B cell (primary cell): ENCODE data around the gene EXD3. TPM values are rescaled to one million over a fixed set of nuclear protein-coding genes. Genes with fewer than 3 reads are reported as not detected.

ENCODE experiments used
- ATAC-seq: fragments of 200-7000 bp; cut with Tn5 transposase; one replicate; pipeline ENCODE4 v1.10.0; 2021; ENCODE audit warnings: low read depth, mild to moderate bottlenecking, moderate number of reproducible peaks, moderate library complexity
- CTCF ChIA-PET: fragments of 350-600 bp; sonication (Branson Sonifier 250); formaldehyde crosslinking; loops from one replicate; lab custom pipeline; 2021; ENCODE audit warnings: antibody characterized with exemption, inconsistent platforms; lab: Charles Lee
- POLR2A ChIA-PET: fragments of 350-600 bp; sonication (Branson Sonifier 250); formaldehyde crosslinking; loops from one replicate; lab custom pipeline; 2021; ENCODE audit warnings: antibody characterized with exemption; lab: Charles Lee
- DNase-seq: peaks from one replicate; pipeline ENCODE4 v3.0.0; 2013
- H2AFZ ChIP-seq: 2 replicates; pipeline ENCODE4 v1.6.1; 2012; ENCODE audit warnings: mild to moderate bottlenecking, low read depth, low read length; ENCODE audit not compliant: insufficient read depth, poor library complexity, severe bottlenecking
- H3K27ac ChIP-seq, 2 donors: 1 replicate in 1 of 2; 2 replicates in 1 of 2; pipeline ENCODE4 v1.5.1; 2012 to 2013; ENCODE audit warnings: low read length in 2 of 2, mild to moderate bottlenecking in 2 of 2, moderate library complexity in 1 of 2
- H3K27me3 ChIP-seq, 4 experiments: fragments of 200-600 bp in 1 of 4; sonication (generic) in 1 of 4; replicated peaks in 1 of 4; 1 replicate in 2 of 4; 2 replicates in 2 of 4; pipeline versions ENCODE4 v1.6.1 to v1.7.0; 2013 to 2016; ENCODE audit warnings: low read length in 3 of 4, mild to moderate bottlenecking in 2 of 4, mixed read lengths in 1 of 4, moderate library complexity in 1 of 4; ENCODE audit not compliant: insufficient read depth in 4 of 4, control insufficient read depth in 3 of 4; ENCODE audit errors: control extremely low read depth in 1 of 4
- H3K36me3 ChIP-seq, 2 experiments: replicated peaks in 1 of 2; 1 replicate in 1 of 2; 2 replicates in 1 of 2; pipeline versions ENCODE4 v1.6.1 to v1.7.1; 2013; ENCODE audit warnings: low read length in 1 of 2; ENCODE audit not compliant: insufficient read depth in 2 of 2, control insufficient read depth in 1 of 2; ENCODE audit errors: control extremely low read depth in 1 of 2, extremely low read depth in 1 of 2
- H3K4me1 ChIP-seq, 2 donors: fragments of 200-600 bp in 1 of 2; sonication (generic) in 1 of 2; 1 replicate in 1 of 2; 2 replicates in 1 of 2; pipeline versions ENCODE4 v1.5.1 to v1.6.1; 2013 to 2017; ENCODE audit warnings: low read length in 2 of 2; ENCODE audit not compliant: control insufficient read depth in 2 of 2, insufficient read depth in 2 of 2
- H3K4me2 ChIP-seq: replicated peaks from 2 replicates; pipeline ENCODE3; 2012; ENCODE audit warnings: mild to moderate bottlenecking, low read depth, low read length; ENCODE audit not compliant: poor library complexity, severe bottlenecking
- H3K4me3 ChIP-seq, 5 experiments: fragments of 200-600 bp in 1 of 5; sonication (generic) in 1 of 5; 1 replicate in 3 of 5; 2 replicates in 2 of 5; pipeline versions ENCODE4 v1.5.1 to v1.7.0; 2011 to 2016; ENCODE audit warnings: low read length in 4 of 5, mild to moderate bottlenecking in 4 of 5, low read depth in 2 of 5, control low read depth in 1 of 5, moderate library complexity in 1 of 5; ENCODE audit not compliant: insufficient read depth in 1 of 5; ENCODE audit errors: control extremely low read depth in 1 of 5, extremely low read depth in 1 of 5
- H3K79me2 ChIP-seq: fragments of 200-600 bp; sonication (generic); one replicate; pipeline ENCODE4 v1.6.0; 2016; ENCODE audit warnings: low read length; ENCODE audit not compliant: control insufficient read depth, insufficient read depth
- H3K9ac ChIP-seq: fragments of 200-600 bp; sonication (generic); 2 replicates; pipeline ENCODE4 v1.6.1; 2017; ENCODE audit warnings: mild to moderate bottlenecking, low read length, moderate library complexity
- H3K9me3 ChIP-seq, 3 donors: one replicate each; pipeline versions ENCODE4 v1.6.1 to v1.7.1; 2013; ENCODE audit warnings: low read length in 2 of 3; ENCODE audit not compliant: control insufficient read depth in 2 of 3, insufficient read depth in 1 of 3; ENCODE audit errors: control extremely low read depth in 1 of 3
- H4K20me1 ChIP-seq: 2 replicates; pipeline ENCODE4 v1.6.0; 2012; ENCODE audit warnings: mild to moderate bottlenecking, low read length; ENCODE audit not compliant: insufficient read depth, control insufficient read depth, poor library complexity, severe bottlenecking
- H3K27ac Mint-ChIP-seq: one replicate; pipeline ENCODE4 v1.8.0; 2021; ENCODE audit warnings: mixed read lengths
- H3K27me3 Mint-ChIP-seq: one replicate; pipeline ENCODE4 v1.8.0; 2021; ENCODE audit warnings: mixed read lengths
- H3K4me1 Mint-ChIP-seq: one replicate; pipeline ENCODE4 v1.8.0; 2021; ENCODE audit warnings: mixed read lengths
- H3K4me3 Mint-ChIP-seq: one replicate; pipeline ENCODE4 v1.8.0; 2021; ENCODE audit warnings: mixed read lengths
- H3K9me3 Mint-ChIP-seq: one replicate; pipeline ENCODE4 v1.8.0; 2022; ENCODE audit warnings: mixed read lengths; ENCODE audit not compliant: insufficient read depth
- EZH2 ChIP-seq: IDR thresholded peaks from 2 replicates; pipeline ENCODE4 v1.6.1; 2012; ENCODE audit warnings: borderline replicate concordance, low read depth, mild to moderate bottlenecking, moderate library complexity, low read length; ENCODE audit not compliant: insufficient read depth, poor library complexity, severe bottlenecking
- WGBS: methylation state at CpG from one replicate; pipeline ENCODE4 v1.1.5; 2013; ENCODE audit warnings: missing lambda C conversion rate; ENCODE audit not compliant: insufficient coverage; 5-methylcytosine and 5-hydroxymethylcytosine counted together
- intact Hi-C: fragments of 100-400 bp; cut with micrococcal nuclease; formaldehyde crosslinking; loops from one replicate; pipeline ENCODE4 v1.10.0; 2022
- polyA plus RNA-seq: library from polyadenylated mRNA; depleted of rRNA; stranded (reverse); fragments of >200 nt; gene quantifications from 2 replicates; pipeline ENCODE4 v1.2.3, GENCODE V29; 2012
- total RNA-seq, 2 donors: library from RNA; stranded (reverse); fragments of 120-200 nt in 1 of 2; gene quantifications; 1 replicate in 1 of 2; 2 replicates in 1 of 2; pipeline versions ENCODE4 v1.2.3 to v1.2.4, GENCODE V29; 2013 to 2022
- TF ChIP-seq, protein P1 (sequence below): fragments of 200-600 bp; IDR thresholded peaks from one replicate; pipeline ENCODE4 v1.8.0; 2022; ENCODE audit warnings: antibody characterized with exemption, mild to moderate bottlenecking

The EXD3 gene
- total and polyA plus RNA-seq, 2 donors (not counting 1 experiment from before 2014, with no cell fraction given): 22.5 to 23.7 TPM

DNA sequence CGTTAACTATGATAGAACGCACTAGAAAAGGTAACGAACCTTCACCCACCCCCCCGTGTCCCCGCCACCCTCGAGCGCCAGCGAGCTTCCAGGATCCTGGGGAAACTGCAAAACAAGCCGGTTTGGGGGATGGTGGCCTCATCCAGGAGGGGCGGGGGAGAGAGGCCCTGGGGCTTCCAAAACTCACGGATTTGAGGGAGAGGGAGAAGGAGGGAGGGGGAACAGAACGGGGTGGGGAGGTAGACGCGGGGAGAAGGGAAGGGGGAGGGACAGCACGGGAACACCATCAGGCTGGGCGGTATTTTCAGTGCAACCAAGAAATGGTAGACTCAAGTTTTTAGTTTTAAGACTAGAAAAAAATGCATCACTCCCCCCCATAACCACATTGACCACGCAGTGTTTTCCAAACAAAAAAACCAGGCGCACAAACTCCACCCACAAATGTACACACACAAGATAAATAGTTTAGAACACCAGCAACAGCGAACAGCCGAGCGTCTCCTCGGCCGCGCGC is 122.3 kb downstream of the EXD3 start:
- H2AFZ ChIP-seq: peak overlapping the region; percentile 64
- CTCF ChIA-PET: interaction anchor here (4.1 kb wide), 1 partner anchor 20 kb away, joined by 25 read pairs; no protein-coding TSS in a partner anchor

DNA sequence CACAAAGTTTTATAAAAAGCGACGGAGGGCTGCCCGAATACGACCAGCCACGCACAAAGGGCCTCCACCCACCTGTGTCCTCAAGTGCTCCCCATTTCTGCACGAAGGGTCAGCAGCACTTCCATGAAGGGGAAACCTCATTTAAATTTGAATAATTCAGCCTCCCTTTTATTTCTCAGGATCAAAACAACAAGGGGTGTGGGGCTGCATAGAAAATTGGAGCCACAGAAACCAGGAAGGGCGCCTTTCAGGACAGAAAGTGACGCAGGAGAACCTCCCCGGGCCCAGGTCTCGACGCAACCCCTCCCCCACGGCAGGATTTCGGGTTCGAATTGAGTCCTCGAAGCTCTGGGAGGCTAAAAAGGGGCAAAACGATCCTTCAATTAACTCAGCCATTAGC is 123.0 kb downstream of the EXD3 start:
- H3K27ac ChIP-seq: no peak overlapping the region
- no peak overlapping the region for H3K4me2 ChIP-seq
- no peaks in the 10 kb centered on the region for H3K79me2 ChIP-seq
- Mint-ChIP-seq H3K4me1 (peaks cover 19% of the 10 kb centered on the region), H3K27ac (no peak overlapping the region), H3K4me3 (peak overlapping the region; percentile 13), H3K9me3 (no peaks in the 10 kb centered on the region), H3K27me3 (peaks cover 18% of the 10 kb centered on the region)
- DNase-seq (no peak), ATAC-seq (no peak)
- ChIA-PET POLR2A (interaction anchor here (0.7 kb wide), 2 partner anchors 99 to 1007 kb away, joined by 5 to 6 read pairs; partner anchors contain the start of gene TPRN), CTCF (no interaction called here)
- WGBS: 95% methylated on average over 10 of the region's 16 CpGs
- H3K27me3 ChIP-seq: peaks cover 0 to 63% (median 39%) of the 10 kb centered on the region in 4 experiments
- no peak overlapping the region for H3K9ac ChIP-seq
- TF ChIP-seq, protein P1, sequence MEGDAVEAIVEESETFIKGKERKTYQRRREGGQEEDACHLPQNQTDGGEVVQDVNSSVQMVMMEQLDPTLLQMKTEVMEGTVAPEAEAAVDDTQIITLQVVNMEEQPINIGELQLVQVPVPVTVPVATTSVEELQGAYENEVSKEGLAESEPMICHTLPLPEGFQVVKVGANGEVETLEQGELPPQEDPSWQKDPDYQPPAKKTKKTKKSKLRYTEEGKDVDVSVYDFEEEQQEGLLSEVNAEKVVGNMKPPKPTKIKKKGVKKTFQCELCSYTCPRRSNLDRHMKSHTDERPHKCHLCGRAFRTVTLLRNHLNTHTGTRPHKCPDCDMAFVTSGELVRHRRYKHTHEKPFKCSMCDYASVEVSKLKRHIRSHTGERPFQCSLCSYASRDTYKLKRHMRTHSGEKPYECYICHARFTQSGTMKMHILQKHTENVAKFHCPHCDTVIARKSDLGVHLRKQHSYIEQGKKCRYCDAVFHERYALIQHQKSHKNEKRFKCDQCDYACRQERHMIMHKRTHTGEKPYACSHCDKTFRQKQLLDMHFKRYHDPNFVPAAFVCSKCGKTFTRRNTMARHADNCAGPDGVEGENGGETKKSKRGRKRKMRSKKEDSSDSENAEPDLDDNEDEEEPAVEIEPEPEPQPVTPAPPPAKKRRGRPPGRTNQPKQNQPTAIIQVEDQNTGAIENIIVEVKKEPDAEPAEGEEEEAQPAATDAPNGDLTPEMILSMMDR: no peak
- no peak for TF ChIP-seq EZH2
- intact Hi-C loops: loop anchor here (10.0 kb wide), 1 partner anchor 235 kb away; no protein-coding TSS in a partner anchor
- peaks cover 0 to 22% (median 0%) of the 10 kb centered on the region in 3 donors for H3K9me3 ChIP-seq
- H3K36me3 ChIP-seq: no peaks in the 10 kb centered on the region
- H3K4me1 ChIP-seq: peaks cover 39 to 41% of the 10 kb centered on the region in 2 donors
- peaks cover 13% of the 10 kb centered on the region for H4K20me1 ChIP-seq
- no peak overlapping the region for H2AFZ ChIP-seq
- H3K4me3 ChIP-seq: no peak overlapping the region

More for the DNA sequence above, 122.3 kb downstream of the EXD3 start:
- Histone ChIP-seq H3K9me3 (peaks cover 0 to 25% (median 0%) of the 10 kb centered on the region in 3 donors), H3K27me3 (peaks cover 0 to 67% (median 40%) of the 10 kb centered on the region in 4 experiments), H3K27ac (no peak overlapping the region), H3K4me2 (peak overlapping the region; percentile 94), H3K79me2 (no peaks in the 10 kb centered on the region), H3K36me3 (no peaks in the 10 kb centered on the region), H3K4me3 (peak overlapping the region in 3 of 5 experiments; percentile 25 to 58 (median 29)), H3K4me1 (peaks cover 42 to 45% of the 10 kb centered on the region in 2 donors), H3K9ac (peak overlapping the region; percentile 43), H4K20me1 (peaks cover 13% of the 10 kb centered on the region)
- no peak for ATAC-seq
- Mint-ChIP-seq H3K27me3 (peaks cover 18% of the 10 kb centered on the region), H3K4me3 (peak overlapping the region; percentile 83), H3K4me1 (peaks cover 23% of the 10 kb centered on the region), H3K9me3 (no peaks in the 10 kb centered on the region), H3K27ac (peak overlapping the region; percentile 59)
- WGBS: 0% methylated on average over 10 of the region's 25 CpGs
- POLR2A ChIA-PET: interaction anchor here (0.7 kb wide), 2 partner anchors 100 to 1008 kb away, joined by 5 to 6 read pairs; partner anchors contain the start of gene TPRN
- DNase-seq: no peak
- intact Hi-C loops: no loop called here
- TF ChIP-seq, protein P1: no peak
- peak; percentile 97 for TF ChIP-seq EZH2
